SKM-1 (cell line): ENCODE data around the gene LRRC8B.

ENCODE experiments used
- DNase-seq: peaks from one replicate; lab custom pipeline; 2025; ENCODE audit not compliant: unreplicated experiment; lab: John Stamatoyannopoulos, UW

The LRRC8B gene

DNA sequence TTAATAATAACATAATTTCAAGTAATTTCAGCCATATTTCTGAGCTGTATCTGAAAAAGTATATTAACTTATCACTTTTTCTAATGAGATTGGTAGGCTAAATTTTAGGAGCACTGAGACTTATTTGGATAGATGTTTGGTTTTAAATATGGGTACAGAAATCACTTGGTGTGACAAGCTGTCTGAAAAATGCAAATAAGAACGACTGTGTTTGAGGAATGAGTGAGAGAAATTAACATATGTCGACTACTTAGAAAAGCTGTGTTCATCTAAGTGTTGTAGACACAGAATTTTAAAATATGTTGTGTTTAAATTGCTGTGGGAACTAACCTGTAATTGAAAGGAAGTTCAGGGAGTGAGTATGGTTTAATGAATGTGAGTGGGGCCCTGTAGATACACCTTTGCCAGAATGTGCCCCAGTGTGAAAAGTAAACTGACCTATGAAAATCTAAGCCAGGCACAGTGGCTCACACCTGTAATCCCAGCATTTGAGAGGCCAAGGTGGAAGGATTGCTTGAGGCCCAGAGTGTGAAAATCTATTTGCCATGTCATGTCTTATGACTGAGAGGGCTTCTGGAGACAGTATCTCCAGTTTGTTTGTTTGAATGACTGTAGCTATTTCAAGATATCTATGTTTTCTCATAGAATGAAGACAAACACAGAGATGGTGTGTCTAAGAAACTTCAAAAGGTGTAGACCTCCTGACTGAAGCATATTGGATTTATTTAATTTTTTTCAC lies 54.5 kb downstream of the LRRC8B start:
- no peak for DNase-seq

DNA sequence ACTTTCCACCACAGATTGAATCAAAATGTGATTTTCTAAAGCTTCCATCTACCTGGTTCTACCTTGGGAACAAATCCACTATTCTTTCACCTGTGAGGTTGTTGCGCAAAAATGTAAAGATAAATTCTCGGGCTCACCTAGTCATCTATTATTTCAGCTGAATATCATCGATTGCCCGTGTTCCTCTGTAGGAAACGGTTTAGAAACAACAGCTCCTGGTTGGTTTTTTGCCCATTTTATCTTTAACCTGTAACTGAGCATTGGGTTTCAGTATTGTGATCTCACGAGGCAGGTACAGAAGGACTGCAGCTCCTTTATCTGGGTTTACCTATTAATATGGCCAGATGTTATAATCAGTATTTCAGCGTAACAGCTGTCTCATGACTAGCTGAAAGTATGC lies 55.4 kb downstream of the LRRC8B start:
- no peak for DNase-seq

DNA sequence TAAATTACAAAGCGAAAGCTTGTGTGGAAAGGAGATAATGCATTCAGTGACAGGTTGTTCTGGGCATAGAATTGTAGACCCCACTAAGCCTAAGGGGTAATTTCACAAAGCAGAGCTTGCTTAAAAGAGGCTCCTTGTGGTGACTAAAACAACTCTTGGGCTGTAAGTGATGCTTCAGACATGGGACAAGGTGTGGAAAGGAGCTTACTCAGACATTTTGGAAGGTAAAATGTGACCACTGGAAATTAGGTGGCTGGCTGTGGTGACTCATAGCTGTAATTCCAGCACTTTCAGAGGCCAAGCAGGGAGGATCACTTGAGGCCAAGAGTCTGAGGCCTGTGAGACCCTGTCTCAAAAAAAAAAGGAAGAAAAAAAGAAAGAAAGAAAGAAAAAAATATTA lies 57.2 kb downstream of the LRRC8B start:
- no peak for DNase-seq

DNA sequence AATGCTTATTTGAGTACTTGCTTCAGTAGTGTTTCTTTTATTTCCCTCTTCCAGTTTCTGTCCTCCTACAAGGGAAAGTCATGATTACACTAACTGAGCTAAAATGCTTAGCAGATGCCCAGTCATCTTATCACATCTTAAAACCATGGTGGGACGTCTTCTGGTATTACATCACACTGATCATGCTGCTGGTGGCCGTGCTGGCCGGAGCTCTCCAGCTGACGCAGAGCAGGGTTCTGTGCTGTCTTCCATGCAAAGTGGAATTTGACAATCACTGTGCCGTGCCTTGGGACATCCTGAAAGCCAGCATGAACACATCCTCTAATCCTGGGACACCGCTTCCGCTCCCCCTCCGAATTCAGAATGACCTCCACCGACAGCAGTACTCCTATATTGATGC lies 57.9 kb downstream of the LRRC8B start:
- DNase-seq, result no peak

DNA sequence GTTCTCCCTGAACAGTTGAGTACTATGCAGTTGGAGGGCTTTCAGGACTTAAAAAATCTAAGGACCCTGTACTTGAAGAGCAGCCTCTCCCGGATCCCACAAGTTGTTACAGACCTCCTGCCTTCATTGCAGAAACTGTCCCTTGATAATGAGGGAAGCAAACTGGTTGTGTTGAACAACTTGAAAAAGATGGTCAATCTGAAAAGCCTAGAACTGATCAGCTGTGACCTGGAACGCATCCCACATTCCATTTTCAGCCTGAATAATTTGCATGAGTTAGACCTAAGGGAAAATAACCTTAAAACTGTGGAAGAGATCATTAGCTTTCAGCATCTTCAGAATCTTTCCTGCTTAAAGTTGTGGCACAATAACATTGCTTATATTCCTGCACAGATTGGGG lies 59.6 kb downstream of the LRRC8B start:
- no peak for DNase-seq

DNA sequence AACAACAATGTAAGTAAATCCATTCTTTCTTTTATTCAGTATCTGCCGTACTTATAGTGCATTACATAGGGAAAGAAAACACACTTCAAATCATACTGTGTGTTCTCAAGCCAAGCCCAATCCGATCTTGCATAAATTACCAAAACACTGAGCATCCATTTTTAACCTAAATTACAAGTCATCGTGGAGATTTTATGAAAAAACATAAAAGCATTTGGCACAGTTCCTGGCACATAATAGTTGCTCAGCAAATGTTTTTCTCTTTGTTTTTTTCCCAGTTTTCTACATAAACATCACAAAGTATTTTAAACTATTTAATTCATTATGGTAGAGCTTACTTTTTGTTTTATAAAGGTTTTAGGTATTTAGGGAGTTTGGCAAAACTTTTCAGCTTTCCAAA lies 60.2 kb downstream of the LRRC8B start:
- no peak for DNase-seq

DNA sequence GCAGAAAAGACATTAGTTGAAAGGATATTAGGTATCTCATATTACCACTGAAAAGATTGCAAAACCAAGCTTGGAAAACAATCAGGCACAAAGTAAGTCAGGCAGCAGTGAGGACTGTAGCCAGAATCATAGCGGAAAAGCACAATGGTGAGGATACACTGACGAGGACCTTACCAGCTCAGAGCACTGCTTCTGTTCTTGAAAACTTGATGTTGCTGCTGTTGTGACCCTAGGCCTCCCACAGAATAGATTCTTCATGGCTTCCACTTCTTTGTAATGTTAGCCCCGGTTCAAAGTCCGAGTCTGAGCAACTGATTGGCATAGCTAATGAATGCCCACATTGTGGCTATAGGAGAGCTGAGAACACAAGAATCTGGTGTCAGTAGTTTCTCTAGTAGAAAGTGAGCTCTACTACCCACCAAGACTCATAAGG lies 63.1 kb downstream of the LRRC8B start:
- DNase-seq, result no peak

DNA sequence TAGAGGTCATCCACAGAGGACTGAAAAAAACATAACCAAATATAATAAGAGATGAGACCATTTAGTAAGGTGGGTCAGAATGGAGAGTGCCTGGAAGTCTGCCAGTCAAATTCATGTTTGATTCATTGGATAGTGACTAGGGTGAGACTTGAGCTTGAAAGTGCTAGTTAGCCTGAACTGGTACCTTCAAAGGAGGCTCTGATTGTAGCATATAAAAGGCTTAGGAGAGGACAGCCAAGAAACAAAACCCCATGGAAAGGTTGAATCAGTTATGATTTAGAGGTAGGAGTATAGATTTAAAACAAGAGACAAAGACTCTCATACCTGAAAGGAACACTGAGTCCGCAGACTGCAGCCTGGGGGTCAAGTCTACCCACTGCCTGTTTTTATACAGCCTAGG lies 63.9 kb downstream of the LRRC8B start:
- DNase-seq, result no peak

DNA sequence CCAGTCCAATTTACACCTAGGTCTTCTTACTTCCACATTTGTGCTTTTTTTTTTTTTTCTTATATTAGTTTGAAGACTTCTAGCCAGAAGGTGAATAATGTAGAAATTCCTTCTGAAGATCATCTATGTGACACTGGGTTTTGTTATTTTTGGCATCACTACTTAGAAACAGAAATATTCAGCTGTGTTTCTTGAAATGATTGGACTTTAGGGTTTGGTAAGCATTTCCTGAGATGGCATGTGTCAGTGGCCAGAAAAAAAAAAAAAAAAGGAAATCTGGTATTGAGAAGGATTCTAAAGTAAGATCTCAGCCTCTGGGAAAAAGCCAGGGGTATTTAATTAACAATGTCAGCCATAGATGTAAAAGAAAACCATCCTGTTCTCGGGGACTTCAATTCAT lies 64.9 kb downstream of the LRRC8B start:
- DNase-seq, result no peak

DNA sequence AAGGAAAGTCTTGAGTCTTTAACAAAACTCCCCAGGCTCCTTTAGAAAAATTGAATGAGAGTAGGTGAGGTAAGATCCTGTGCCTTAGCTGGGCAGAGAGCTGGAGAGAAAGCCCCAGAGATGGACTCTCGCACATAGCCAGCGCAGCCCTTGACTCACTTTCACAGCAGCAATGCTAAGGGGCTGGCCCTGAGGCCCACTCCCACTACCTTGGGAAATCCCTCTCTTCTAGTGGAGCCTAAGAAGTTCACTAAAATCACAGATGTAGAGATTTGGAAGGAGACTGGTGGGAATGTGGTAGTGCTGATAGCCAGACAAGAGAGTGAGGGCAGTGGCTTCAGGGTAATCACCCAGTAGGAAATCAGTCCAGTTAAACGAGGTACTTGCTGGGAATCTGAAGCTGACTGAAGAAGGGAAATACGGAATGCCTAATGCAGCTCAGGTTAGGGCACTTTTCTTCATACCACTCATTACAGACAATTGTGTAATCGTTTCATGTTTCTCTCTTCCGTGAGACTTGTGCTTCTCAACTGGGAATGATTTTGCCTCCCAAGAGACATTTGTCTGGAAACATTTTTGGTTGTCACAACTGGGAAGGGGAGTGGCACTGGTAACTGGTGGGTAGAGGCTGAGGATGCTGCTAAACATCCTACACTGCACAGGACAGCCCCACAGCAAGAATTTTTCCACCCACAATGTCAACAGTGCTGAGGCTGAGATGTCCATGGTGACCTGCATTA lies 65.9 kb downstream of the LRRC8B start:
- DNase-seq, result no peak

DNA sequence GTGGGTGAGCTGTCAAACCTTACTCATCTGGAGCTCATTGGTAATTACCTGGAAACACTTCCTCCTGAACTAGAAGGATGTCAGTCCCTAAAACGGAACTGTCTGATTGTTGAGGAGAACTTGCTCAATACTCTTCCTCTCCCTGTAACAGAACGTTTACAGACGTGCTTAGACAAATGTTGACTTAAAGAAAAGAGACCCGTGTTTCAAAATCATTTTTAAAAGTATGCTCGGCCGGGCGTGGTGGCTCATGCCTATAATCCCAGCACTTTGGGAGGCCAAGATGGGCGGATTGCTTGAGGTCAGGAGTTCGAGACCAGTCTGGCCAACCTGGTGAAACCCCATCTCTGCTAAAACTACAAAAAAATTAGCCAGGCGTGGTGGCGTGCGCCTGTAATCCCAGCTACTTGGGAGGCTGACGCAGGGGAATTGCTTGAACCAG lies 68.3 kb downstream of the LRRC8B start:
- peak; percentile 47 for DNase-seq

DNA sequence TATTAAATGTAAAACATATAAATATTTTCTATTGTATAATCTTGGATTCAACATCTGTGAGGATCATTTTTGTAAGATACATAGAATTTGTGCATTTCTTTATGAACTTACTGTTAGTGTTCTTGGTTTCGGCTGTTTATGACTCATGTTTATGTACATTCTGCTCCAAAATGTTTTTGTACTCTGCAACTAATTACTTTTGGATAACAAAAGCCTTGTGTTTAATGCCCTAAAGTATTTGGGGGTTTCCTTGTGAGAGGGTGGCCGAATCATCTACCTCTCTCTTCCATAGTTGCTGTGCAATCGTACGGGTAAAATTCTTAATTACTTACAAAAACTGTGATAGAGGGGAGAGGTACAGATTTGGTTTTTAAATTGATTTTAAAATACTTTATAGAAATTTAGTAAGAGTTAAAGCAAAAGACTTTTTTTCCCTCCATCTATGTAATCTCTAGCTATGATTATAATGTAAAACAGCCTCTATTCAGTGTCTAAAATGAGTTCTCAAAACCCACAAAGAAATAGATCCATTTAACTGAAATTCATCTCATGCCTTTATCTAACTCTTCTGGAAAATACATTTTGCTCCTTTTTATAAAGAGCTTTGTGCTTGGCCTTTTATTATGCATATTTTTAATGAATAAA lies 69.6 kb downstream of the LRRC8B start:
- no peak for DNase-seq

DNA sequence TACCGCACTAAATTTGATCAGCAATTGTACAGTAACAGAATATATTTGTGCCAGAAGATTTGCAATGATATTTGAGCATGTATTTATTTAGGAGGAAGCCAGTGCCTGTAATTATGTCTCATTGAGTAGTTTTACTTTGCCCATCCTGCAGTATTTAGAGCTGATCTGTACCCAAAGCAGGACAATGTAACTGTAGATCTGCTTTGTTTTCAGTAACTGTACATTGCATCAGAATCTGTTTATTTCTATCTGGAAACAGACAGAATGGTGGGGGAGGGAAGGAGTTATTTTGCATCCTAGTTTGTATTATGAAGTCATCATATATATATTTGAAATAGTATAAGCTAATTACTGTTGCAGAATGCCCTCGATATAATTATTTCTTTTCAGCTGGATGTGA lies 72.1 kb downstream of the LRRC8B start:
- no peak for DNase-seq

DNA sequence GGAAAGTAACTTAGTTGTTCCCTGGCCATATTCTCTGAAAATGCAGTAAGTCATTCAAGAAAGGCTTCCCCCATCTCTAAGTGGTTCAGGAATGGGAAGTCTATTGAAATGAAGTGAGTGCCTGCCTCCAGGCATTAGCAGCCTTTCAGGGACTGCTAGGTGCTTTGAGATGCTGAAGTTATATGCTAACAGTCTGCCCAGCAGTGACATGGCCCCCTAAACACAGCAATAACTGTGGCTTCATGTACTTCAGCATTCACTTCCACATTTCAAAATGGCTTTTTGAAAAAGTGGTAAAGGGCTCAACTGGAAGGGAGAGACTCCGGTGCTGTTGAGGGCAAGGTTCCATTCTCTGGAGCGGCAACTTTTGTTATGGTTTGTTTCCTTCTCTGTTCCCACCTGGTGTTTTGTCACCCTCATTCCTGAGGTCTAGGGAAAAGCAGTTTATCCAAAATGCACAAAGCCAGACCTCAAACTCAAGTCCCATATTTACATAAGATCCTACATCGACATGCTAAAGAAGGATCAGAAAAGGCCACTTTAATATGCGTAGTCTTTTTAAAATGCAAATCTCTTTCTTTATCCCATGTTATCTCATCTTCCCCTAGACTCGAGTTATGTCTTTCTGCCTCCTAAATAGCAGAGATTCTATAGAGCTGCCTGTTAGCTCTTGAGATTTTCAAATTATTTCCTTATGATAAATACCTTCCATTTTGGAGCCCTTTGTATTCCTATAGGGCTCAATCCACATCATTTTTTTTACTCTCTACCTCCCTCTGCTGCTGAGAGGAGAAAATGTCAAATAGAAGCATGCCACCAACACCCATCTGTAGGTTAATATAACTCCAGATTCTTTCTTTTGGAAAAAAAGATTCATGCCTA lies 74.1 kb downstream of the LRRC8B start:
- peak; percentile 22 for DNase-seq

DNA sequence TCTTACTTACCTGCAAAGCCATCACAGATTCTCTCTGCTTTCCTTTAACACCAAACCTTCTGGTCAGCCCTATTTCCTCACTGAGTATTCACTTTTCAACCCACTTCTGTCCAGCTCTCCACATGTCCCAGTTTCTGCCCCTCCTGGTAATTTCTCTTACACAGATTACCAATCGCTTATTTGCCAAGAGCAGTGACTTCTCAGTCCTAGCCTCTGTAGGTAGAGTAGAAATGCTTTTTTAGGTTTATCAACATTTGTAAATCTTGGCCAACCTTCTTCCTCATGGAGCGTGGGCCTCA lies 74.7 kb downstream of the LRRC8B start:
- DNase-seq, result no peak

DNA sequence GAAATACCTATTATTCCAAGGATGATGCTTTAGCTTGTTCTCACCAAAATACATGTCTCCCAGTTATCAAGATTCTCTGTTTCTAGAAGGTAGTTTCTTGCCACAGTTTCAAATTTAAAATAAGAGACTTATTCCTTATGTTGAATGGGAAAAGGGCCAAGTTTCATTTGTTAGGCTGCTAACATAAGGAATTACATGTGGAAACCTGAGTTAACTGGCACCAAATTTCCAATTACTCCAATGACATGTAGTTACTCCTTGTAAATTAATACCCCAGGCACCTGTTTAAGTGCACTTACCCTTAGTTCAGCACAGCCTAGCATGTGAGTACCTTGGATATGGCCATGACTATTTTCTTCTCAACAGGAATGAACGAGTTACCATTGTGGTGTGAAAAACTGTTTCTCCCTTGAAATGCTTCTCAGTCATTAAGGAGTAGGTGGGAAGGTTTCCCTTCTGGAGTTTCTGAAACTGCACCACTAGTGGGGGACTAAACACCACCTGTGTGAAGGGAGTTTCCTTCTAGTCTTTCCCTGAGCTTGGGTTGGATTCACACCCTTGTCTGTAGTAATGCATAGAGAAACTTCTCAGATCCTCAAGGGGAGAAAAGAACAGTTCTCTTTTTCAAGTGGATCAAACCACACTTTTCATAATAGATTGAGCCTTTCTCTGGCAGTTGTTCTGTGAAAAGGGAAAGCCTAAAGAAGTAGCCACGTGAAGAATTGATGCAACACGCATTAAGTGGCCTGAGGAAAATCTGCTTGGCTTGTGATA lies 76.0 kb downstream of the LRRC8B start:
- DNase-seq, result no peak

DNA sequence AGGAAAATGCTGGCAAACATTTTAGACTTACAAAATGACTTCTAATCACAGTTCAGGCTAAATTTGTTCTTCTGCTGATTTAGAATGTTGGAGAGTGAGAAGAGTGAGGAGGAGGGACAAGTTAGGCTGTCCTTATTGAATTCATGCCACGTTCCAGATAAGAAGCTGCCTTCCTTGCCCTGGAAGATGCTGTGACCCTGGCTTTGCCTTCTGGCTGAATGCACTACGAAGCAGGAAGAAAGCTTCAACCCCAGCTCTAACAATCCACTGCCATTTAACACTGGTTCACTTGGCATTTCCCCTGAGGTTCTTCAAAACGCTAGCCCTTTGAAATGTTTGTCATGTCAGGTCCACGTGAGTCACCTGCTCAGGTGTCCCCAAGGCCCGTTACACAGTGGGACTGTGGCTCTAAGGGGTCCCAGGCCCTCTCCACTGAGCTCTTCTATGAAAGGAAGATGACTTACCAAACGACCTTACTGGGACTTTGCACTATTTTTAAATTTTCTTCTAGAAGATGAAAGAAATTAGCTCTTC lies 78.3 kb downstream of the LRRC8B start:
- no peak for DNase-seq

DNA sequence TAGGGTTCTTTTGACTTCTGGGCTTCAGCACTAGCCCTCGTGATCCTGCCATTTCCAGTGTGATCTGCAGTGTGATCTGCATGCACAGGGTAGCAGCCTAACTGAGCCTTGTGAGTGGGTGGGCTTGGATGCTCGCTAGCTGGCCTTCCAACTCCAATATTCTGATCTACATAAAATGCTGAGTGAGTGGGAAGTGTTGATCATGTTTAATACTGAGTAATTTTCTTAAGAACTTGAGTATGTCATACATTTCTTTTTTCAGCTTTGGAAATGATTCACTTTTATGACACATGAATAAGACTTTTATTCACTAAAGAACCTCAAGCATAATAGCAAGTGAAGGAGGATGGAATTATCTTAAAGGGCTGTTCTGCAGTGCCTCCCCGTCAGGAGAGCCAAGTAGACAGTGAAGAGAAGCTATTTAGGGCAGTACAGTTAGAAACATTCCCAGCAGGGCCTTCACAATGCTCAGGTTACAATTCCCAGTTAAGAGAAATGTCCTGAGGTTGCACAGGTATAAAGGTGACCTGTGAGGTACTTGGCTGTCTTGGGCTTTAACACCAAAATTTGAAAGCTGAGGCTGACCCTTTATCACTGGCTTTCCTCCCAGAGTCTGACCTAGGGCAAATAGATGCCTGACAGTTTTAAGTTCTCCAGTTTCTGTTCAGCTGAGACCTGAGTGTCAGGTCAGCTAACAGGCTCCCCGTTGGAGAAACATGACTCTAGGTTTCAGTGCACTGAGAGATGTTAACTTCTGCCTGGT lies 79.2 kb downstream of the LRRC8B start:
- no peak for DNase-seq

DNA sequence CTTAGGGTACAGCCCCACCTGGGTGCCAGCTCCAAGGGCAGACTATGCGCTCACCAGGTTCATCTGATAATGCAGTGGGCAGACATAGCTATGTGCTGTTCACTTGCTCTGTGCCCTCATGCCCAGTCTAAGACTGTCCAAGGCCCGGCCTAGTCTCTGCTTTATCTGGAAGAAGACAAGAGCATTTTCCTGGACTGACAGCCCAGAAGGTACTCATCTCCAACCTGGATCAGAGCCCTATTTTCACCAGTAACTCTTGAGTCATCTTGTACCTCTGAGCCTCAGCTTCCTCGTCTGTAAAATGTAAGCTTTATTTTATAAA lies 79.7 kb downstream of the LRRC8B start:
- no peak for DNase-seq

DNA sequence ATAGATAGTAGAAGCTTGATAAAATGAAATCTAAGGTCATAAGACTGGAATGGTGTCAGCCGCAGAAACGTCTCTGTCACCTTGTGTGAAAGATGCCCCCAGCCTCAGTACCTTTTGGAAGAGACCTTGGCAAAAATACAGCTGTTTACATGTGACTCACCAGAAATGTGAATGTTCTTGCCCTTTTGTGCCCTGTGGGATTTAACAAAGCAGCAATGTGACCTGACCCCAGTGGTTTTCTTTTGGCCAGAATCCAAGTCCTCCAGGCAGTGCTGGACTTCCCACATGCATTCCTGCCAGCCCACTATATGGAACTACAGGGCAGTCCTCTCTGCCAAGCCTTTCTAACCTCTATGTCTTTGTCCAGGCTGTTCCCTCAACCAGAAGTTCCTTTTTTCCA lies 81.1 kb downstream of the LRRC8B start:
- DNase-seq, result no peak
